Urinary bladder (tissue), 4 donors: Measurements from ENCODE around the gene SGPL1. TPM values are rescaled to one million over a fixed set of nuclear protein-coding genes. Genes with fewer than 3 reads are reported as not detected.
"Not testable (repeated sequence)": the region's sequence is repeated elsewhere in the genome, so short reads cannot be mapped to it uniquely, and the experiment has no call there.

Experiments used
- DNase-seq: peaks from one replicate; pipeline ENCODE4 v3.0.0-alpha.2; 2015; ENCODE audit errors: extremely low spot score
- H3K27ac ChIP-seq: one replicate; pipeline ENCODE4 v1.5.1; 2013; ENCODE audit warnings: low read depth, mild to moderate bottlenecking, moderate library complexity
- H3K36me3 ChIP-seq: one replicate; pipeline ENCODE4 v1.6.1; 2013; ENCODE audit warnings: mild to moderate bottlenecking, moderate library complexity; ENCODE audit not compliant: insufficient read depth
- H3K4me1 ChIP-seq: one replicate; pipeline ENCODE4 v1.6.1; 2013; ENCODE audit warnings: mild to moderate bottlenecking, moderate library complexity; ENCODE audit not compliant: insufficient read depth
- H3K4me3 ChIP-seq: one replicate; pipeline ENCODE4 v1.5.1; 2013; ENCODE audit warnings: low read depth, low read length
- WGBS: extraction: QIAGEN DNeasy Blood & Tissue Kit; methylation state at CpG from one replicate; pipeline ENCODE4 v1.1.7; 2013; 5-methylcytosine and 5-hydroxymethylcytosine counted together
- polyA plus RNA-seq: library from polyadenylated mRNA; stranded (reverse); fragments of 200-250 nt; gene quantifications from one replicate; pipeline ENCODE4 v1.2.3, GENCODE V29; 2013
- total RNA-seq: library from RNA; depleted of rRNA; stranded (reverse); fragments of >200 nt; gene quantifications from one replicate; pipeline ENCODE4 v1.2.3, GENCODE V29; 2014
- donor health status: healthy with polysubstance abuse.
- donor health status: healthy.

The SGPL1 gene
- total and polyA plus RNA-seq, 2 donors = 14.6 to 61.3 TPM

DNA sequence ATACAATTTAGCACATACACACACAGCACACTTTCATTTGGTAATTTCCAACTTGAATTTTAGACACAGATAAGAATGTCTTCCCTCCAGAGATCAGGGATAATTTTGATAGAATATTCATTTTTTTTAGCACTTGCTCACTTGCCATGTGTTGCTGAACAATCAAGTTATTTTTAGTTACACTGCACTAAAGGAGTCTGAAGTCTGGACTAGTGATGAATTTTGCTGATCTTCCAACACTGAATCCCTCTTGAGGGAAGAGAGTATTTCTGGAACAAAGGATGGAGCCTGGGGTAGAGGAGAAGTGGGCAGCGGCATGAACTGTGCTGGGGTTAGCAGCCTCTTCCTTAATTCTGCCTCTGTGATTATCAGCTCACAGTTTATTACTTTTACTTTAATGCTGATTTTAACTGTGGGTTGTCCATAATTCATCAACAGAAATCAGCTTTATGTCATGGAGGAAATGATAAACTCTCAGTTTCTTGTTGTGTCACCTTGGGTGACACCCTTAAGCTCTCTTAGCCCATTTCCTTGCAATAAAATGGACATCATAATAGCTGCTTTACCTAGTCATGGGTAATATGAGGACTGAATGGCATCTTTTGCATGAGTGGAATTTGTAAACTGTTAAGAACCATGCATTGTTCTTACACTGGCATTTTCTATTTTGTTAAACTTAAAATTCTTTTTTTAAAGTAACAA lies 32.1 kb downstream of the SGPL1 start:
- Histone ChIP-seq H3K36me3 (peaks cover 2% of the 10 kb centered on the region), H3K4me1 (peaks cover 2% of the 10 kb centered on the region), H3K4me3 (no peak overlapping the region), H3K27ac (no peak overlapping the region)
- 61% methylated on average over 1 of the region's 1 CpG for WGBS
- no peak for DNase-seq

DNA sequence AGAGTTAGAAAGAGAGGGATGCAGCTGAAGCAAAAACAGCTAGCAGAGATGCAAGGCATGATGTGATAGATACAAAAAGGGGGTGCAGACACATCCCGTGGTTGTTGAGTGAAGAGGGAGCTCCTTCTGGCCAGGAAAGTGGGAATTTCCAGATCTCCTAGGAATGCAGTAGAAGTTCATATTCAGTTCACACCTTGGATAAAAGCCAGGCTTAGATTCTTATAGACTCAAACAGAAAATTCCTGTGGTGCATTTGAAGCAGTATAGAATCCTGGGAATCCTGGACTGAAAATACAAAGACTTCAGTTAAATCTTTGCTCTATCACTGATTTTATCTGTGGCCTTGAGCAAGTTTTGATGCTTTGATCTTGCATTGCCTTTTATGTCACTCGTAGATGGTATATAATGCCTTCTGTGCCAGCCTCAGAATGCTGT lies 33.9 kb downstream of the SGPL1 start:
- H3K27ac ChIP-seq = no peak overlapping the region
- 36% methylated on average over 2 of the region's 2 CpGs for WGBS
- no peak for DNase-seq
- peaks cover 1% of the 10 kb centered on the region for H3K4me1 ChIP-seq
- no peak overlapping the region for H3K4me3 ChIP-seq
- peaks cover 2% of the 10 kb centered on the region for H3K36me3 ChIP-seq

DNA sequence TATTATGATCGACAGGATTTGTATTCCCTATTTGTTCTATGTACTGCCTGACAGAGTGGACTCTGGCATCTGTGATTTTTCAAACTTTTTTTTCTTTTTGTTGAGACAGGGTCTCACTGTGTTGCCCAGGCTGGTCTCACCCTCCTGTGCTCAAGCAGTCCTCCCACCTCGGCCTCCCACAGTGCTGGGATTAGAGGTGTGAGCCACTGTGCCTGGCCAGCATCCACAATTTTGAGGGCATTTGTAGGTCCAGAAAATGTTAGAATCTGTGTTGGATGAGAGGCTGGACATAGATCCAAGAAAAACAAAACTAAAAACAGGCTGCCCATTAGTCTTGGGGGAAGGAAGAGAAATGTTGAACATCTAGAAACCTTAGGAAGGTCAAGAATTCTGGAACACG lies 34.3 kb downstream of the SGPL1 start:
- WGBS = 82% methylated on average over 3 of the region's 3 CpGs
- no peak for DNase-seq

DNA sequence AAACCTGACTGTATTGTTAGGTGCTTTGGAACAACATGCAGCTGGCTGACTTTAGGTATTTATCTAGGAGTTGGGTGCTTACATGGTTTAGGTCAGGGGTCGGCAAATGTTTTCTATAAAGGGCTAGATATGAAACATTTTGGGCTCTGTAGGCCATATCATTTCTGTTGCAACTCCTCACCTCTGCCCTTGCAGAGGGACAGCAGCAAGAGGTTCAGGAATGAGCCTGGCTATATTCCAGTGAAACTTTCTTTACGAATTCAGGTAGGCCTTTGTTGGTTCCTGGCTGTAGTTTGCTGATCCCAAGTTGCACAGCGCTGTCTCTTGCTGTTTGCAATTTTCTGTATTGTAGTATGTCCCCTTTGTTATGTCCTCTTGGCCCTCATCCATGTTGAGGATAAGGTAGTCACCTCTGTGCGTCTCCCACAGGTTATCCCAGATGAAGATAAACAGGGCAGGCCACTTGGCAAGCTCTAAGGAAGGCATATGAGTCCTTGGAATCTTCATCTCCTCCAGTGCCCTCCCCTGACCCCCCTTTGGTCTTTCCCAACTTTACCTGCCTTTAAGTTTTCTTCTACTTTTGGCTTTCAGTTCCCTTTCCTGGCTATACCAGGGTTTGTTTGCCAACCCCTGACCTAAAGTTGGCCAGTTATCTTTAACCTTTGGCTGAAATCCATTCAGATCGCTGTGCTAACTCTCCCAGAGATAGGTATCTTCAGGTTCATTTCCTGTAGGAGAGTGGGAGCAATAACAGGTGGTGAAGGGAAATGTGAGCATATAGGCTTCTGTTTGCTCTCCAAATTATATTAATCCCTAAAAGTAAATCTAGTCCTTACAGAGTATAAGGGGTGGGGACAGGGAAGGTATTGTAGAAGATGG lies 36.1 kb downstream of the SGPL1 start:
- 84% methylated on average over 5 of the region's 5 CpGs for WGBS
- no peak overlapping the region for H3K4me3 ChIP-seq

More for the DNA sequence above, 34.3 kb downstream of the SGPL1 start:
- H3K27ac ChIP-seq = no peak overlapping the region
- no peak overlapping the region for H3K4me3 ChIP-seq
- H3K36me3 ChIP-seq = peaks cover 2% of the 10 kb centered on the region
- H3K4me1 ChIP-seq = peaks cover 1% of the 10 kb centered on the region

DNA sequence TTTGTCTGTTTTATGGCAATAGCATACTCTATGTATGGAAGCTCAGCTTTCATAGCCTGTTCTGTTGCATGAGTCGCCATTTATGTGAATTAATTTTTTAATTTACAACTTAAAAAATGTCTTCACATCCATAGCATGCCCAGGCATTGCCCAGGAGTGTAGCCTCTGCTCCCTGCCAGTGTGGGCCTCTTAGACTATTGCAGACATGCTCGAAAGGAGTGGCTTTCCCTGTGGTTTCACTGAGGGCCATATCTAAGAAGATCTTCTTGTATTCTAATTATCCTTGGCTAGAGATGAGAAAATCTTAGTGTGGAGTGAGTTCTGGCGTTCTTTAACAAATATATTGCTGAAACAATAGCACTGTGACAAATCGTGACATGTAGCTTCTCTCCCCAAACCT lies 37.3 kb downstream of the SGPL1 start:
- no peak overlapping the region for H3K27ac ChIP-seq
- 85% methylated on average over 4 of the region's 4 CpGs for WGBS
- peaks cover 1% of the 10 kb centered on the region for H3K36me3 ChIP-seq
- no peak overlapping the region for H3K4me3 ChIP-seq
- DNase-seq = no peak
- H3K4me1 ChIP-seq = peaks cover 1% of the 10 kb centered on the region

More for the DNA sequence above, 36.1 kb downstream of the SGPL1 start:
- H3K27ac ChIP-seq = no peak overlapping the region
- peaks cover 1% of the 10 kb centered on the region for H3K4me1 ChIP-seq
- peaks cover 2% of the 10 kb centered on the region for H3K36me3 ChIP-seq
- no peak for DNase-seq

DNA sequence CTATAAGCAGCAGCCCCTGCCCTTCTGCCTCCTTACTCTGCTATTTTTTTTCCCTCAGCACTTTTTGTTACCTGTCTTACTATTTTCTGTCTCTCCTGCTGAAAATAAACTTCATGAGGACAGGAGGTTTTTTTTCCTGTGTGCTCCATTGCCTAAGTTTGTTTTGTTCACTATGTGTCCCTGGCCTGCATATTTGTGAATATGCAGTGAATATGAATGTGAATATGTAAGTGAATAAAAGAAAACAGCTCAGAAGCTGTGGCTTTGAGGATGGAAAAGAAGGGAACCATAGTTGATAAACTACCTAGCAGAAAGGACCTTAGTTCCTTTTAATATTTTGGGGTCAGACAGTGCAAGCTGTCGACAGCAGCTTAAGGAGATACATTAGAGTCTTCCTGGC lies 37.7 kb downstream of the SGPL1 start:
- H3K4me3 ChIP-seq = no peak overlapping the region
- WGBS = 85% methylated on average over 1 of the region's 1 CpG
- no peak for DNase-seq
- H3K27ac ChIP-seq = no peak overlapping the region
- peaks cover 3% of the 10 kb centered on the region for H3K36me3 ChIP-seq
- H3K4me1 ChIP-seq = peaks cover 1% of the 10 kb centered on the region

DNA sequence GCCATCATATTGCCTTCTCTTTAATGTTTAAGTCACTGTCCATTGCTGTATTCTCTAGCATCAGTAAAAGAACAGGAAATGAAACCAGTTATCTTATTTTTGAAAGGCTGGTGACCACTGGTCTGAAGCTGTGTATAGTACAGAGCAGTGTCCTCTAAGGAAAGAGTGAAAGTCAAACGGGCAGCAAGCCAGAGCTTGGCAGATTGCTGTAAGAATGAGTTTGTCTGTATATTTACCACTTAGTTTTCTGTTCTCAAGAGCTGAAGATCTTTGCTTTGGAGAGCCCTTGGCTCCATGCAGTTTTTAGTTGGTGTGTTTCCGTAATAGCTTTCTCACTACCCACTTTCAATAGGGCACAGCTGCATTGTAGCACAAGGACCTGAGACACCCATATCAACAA lies 40.7 kb downstream of the SGPL1 start:
- Histone ChIP-seq H3K36me3 (peaks cover 3% of the 10 kb centered on the region), H3K4me3 (no peak overlapping the region), H3K27ac (no peak overlapping the region), H3K4me1 (no peaks in the 10 kb centered on the region)
- WGBS = 74% methylated on average over 2 of the region's 2 CpGs
- no peak for DNase-seq

DNA sequence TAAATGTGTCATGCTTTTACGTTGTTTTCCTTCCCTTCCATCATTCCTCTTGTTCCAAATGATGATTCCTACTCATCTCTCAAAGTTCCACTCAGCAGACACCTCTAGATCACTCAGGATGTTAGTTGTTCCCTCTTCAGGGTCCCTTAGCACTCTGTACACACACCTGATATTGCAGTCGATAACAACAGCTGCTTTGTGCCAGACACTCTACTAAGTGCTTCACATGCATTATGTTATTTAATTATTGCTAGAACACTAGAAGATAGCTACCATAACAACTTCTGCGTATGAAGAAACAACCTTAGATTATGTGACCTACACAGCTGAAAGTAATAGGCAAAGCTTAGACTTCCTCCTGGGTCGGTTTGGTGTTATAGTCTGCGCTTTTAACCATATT lies 43.0 kb downstream of the SGPL1 start:
- H3K27ac ChIP-seq = no peak overlapping the region
- no peaks in the 10 kb centered on the region for H3K4me1 ChIP-seq
- no peak for DNase-seq
- H3K36me3 ChIP-seq = peaks cover 3% of the 10 kb centered on the region
- H3K4me3 ChIP-seq = no peak overlapping the region
- 69% methylated on average over 5 of the region's 5 CpGs for WGBS

DNA sequence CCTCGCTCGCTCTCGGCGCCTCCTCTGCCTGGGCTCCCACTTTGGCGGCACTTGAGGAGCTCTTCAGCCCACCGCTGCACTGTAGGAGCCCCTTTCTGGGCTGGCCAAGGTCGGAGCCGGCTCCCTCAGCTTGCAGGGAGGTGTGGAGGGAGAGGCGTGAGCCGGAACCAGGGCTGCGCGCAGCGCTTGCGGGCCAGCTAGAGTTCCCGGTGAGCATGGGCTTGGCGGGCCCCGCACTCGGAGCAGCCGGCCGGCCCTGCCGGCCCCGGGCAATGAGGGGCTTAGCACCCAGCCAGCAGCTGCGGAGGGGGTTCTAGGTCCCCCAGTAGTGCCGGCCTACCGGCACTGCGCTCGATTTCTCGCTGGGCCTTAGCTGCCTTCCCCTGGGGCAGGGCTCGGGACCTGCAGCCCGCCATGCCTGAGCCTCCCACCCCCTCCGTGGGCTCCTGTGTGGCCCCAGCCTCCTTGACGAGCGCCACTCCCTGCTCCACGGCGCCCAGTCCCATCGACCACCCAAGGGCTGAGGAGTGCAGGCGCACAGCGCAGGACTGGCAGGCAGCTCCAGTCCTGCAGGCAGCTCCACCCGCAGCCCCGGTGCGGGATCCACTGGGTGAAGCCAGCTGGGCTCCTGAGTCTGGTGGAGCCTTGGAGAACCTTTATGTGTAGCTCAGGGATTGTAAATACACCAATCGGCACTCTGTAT lies 45.9 kb downstream of the SGPL1 start:
- not testable (repeated sequence) for DNase-seq, H3K4me1 ChIP-seq, H3K36me3 ChIP-seq, H3K27ac ChIP-seq, H3K4me3 ChIP-seq
- WGBS = 98% methylated on average over 42 of the region's 42 CpGs

DNA sequence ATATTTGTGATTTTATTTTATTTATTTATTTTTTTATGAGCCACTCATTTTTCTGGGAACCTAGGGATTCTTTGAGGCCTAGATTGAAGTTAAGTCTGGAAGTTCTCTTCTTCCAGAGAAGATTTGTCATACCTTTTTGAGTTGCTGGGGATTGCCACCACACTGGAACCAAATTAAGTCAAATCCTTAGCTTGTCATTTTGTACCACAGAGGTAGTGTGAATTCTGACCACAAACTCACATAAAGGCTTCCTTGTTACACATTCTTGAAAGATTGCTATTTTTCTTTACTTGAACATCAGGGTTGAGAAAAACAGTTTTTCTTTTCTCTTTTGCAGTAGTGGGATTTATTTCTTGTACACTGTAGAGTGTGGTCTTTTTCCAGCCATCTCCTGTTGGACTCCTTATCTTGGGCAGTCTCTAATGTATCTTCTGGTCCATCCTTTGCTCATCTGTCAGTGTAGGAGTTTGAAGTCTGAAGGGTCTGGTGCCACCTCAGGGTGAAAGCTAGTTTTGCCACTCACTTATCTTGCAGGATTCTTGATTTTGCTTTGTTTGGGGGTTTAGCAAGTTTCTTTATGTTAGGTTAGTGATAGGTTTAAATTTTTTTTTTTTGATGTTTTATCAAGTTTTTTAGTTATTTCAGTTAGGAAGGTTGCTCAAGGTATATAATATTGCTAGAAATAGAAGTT lies 47.9 kb downstream of the SGPL1 start:
- H3K4me1 ChIP-seq = no peaks in the 10 kb centered on the region
- H3K36me3 ChIP-seq = no peaks in the 10 kb centered on the region
- no peak for DNase-seq
- no peak overlapping the region for H3K27ac ChIP-seq
- H3K4me3 ChIP-seq = no peak overlapping the region

DNA sequence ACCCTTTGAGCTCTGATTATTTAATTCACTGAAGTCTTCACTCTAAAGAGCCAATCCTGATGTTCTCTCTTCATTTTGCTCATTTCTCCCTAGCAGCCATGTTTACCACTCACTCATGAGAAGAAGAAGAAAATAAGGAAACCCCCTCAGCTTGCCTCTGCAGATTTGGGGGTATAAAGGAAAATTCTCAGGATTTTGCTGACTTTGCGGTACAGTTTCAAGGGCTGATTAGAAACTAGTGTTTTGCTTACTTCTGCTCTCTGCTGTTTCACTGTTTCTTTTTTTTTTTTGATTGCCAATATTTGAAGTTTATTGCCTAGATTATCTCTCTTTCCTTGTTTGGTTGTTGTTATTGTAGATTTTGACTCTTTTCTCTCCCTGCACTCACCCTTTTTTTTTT lies 49.2 kb downstream of the SGPL1 start:
- no peak for DNase-seq
- Histone ChIP-seq H3K27ac (no peak overlapping the region), H3K4me1 (no peaks in the 10 kb centered on the region), H3K36me3 (no peaks in the 10 kb centered on the region), H3K4me3 (no peak overlapping the region)
- 98% methylated on average over 1 of the region's 1 CpG for WGBS

DNA sequence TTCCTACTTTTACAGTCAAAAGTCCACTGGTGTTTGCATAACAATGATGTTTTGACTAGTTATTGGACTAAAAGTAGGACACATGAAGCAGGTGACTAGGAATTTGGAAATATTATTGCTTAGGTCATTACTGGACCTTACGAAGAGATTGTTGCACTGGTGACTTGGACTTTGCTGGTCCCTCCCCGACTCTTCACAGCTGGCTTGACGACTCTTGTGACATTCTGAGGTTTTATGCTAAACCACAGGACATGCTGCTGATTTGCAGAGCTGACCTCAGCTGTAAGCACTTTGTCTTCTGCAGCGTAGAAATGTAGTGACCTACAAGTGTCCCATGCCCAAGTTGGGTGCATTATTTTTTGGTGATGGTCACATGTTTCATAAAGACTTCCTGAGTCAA lies 50.7 kb downstream of the SGPL1 start:
- no peak for DNase-seq
- no peaks in the 10 kb centered on the region for H3K36me3 ChIP-seq
- no peak overlapping the region for H3K4me3 ChIP-seq
- no peaks in the 10 kb centered on the region for H3K4me1 ChIP-seq
- 83% methylated on average over 4 of the region's 4 CpGs for WGBS
- H3K27ac ChIP-seq = no peak overlapping the region

DNA sequence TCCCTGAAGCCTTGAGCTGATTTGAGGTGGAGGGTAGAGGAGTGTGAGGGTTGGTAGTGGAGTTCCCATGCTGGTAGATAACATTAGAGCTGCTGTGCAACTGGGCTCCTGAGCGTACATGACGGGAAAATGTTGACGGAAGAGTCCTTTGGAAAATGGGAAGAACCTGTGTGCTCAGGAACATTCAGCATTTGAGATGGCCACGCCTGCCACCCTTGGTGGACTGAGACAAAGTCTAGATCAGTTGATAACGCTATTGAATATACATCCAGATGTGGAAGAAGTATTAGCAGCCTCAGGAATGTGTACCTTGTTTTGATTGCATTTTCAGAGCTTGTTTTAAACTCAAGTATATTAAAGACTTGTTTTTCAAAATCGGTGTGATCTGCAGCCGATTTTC lies 56.5 kb downstream of the SGPL1 start:
- DNase-seq = no peak
- H3K36me3 ChIP-seq = no peaks in the 10 kb centered on the region
- no peak overlapping the region for H3K27ac ChIP-seq
- WGBS = 94% methylated on average over 7 of the region's 7 CpGs
- H3K4me3 ChIP-seq = no peak overlapping the region
- no peaks in the 10 kb centered on the region for H3K4me1 ChIP-seq
